Suprapubic skin (tissue), 4 donors: ENCODE data around the gene CHL1.

Experiments
- CTCF ChIP-seq, 2 donors: fragments of 200-600 bp in 1 of 2; fragments of 450-650 bp in 1 of 2; sonication (generic) in 1 of 2; IDR thresholded peaks; one replicate each; pipeline ENCODE4 v1.5.1; 2016 to 2019; ENCODE audit warnings: antibody characterized with exemption in 2 of 2, mild to moderate bottlenecking in 1 of 2, moderate library complexity in 1 of 2
- EP300 ChIP-seq: sonication (generic); formaldehyde crosslinking; IDR thresholded peaks from one replicate; pipeline ENCODE4 v1.6.1; 2017; ENCODE audit warnings: antibody characterized with exemption
- POLR2A ChIP-seq, 2 donors: fragments of 450-650 bp; IDR thresholded peaks; one replicate each; pipeline ENCODE4 v1.6.1; 2017; ENCODE audit warnings: antibody characterized with exemption in 2 of 2, mild to moderate bottlenecking in 2 of 2, moderate library complexity in 2 of 2
- POLR2AphosphoS5 ChIP-seq, 3 donors: sonication (generic); formaldehyde crosslinking; IDR thresholded peaks; one replicate each; pipeline ENCODE4 v1.6.1; 2017; ENCODE audit warnings: antibody characterized with exemption in 3 of 3

- no peak for TF ChIP-seq CTCF (IDR thresholded peaks at IDR 0.05)
- TF ChIP-seq POLR2AphosphoS5 (IDR thresholded peaks at IDR 0.05): no peak
- TF ChIP-seq POLR2A (IDR thresholded peaks at IDR 0.05): no peak
- TF ChIP-seq EP300: no peak
These were observed 4.2 kb upstream of the CHL1 start for GRCh38 chr3:192215-192929.
